G401 (cell line): ENCODE data around the gene ECM1. TPM values are rescaled to one million over a fixed set of nuclear protein-coding genes. Genes with fewer than 3 reads are reported as not detected.
A peak's percentile ranks its signal among the peaks of the same experiment; 100 is the strongest.

ENCODE experiments used
- DNase-seq: peaks from one replicate; pipeline ENCODE4 v3.0.0-alpha.2; 2015; ENCODE audit warnings: low spot score
- in situ Hi-C: cut with HindIII; loops from 2 replicates; pipeline ENCODE4 v1.10.0; 2016; ENCODE audit warnings: low sequenced_read_pairs, mixed read lengths
- total RNA-seq: library from RNA; depleted of rRNA; stranded (reverse); fragments of >200 nt; shearing (Covaris generic); gene quantifications from 2 replicates; pipeline ENCODE4 v1.2.3, GENCODE V29; 2014; rRNA removed

The ECM1 gene
- 44.5 and 60.0 TPM in 2 replicates for total RNA-seq

GRCh38 chr1:150507912-150508864 lies at the start of gene ECM1:
ECM1 (plus strand) TSS chr1:150508109; CDS start chr1:150508210, 101 bp downstream.
- in situ Hi-C loops = no loop called here

DNA sequence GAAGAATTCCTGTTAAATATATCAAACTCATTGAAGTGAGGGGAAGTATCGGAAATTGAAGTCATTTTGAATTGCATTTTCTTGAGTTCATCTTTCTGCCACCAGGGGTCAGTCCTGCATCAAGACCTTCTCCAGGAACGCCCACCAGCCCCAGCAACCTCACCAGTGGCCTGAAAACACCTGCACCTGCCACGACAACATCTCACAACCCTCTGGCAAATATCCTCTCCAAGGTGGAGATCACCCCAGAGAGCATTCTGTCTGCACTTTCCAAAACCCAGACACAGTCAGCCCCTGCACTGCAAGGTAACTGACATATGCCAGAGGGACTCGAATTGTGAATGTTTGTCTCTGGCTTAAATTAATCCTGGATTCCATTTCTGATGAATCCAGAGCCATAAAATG lies 43.5 kb upstream of the ECM1 start:
- peak; percentile 62 for DNase-seq
- in situ Hi-C loops = no loop called here

More at GRCh38 chr1:150507912-150508864, at the start of gene ECM1:
- no peak for DNase-seq

GRCh38 chr1:150466964-150467363 lies 40.9 kb upstream of the ECM1 start:
- DNase-seq = no peak
- in situ Hi-C loops = no loop called here

GRCh38 chr1:150469291-150469690 lies 38.6 kb upstream of the ECM1 start:
- no peak for DNase-seq
- in situ Hi-C loops = no loop called here

- in situ Hi-C loops = no loop called here
- DNase-seq = no peak
Observed at GRCh38 chr1:150472601-150473200, 35.2 kb upstream of the ECM1 start.

DNA sequence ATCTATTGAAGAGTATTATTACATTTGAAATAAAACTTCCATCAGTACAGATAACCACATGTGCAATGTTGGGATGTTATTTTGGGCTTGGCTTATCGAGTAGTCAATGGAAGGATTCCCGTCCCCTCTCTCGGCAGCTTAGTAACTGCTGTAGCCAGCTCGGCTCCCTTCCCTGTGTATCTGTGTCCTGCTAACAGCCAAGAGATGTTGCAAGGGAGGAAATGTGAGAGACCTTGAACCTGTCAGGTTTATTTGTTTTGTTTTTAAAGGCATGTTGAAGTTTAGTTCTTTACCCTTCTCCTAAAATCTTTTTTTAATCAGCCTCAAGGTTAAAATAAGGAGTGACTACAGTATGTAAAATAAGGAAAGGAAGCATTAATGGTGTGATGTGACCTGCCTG lies 34.2 kb upstream of the ECM1 start:
- in situ Hi-C loops = no loop called here
- DNase-seq = no peak

GRCh38 chr1:150474869-150475268 lies 33.0 kb upstream of the ECM1 start:
- in situ Hi-C loops = no loop called here
- no peak for DNase-seq

GRCh38 chr1:150476754-150477153 lies 31.2 kb upstream of the ECM1 start:
- no peak for DNase-seq
- in situ Hi-C loops = no loop called here

DNA sequence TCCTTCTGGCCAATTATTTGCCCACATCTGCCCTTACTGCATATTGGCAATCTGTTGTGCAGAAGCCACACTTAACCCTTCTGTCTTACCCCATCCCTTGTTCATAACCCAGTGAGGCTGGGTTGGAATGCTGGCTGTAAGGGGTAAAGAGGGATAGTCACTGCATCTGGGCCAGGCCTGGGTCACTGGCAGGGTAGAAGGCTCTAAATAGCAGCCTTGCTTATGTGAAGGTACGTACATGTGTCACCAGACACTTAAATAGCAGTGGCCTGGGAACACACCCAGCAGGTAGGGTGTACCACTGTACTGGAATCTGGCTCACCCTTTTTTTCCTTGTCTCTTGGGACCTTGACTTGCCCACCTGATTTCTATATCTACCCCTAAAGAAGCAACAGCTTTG lies 30.6 kb upstream of the ECM1 start:
- DNase-seq = no peak
- in situ Hi-C loops = no loop called here

DNA sequence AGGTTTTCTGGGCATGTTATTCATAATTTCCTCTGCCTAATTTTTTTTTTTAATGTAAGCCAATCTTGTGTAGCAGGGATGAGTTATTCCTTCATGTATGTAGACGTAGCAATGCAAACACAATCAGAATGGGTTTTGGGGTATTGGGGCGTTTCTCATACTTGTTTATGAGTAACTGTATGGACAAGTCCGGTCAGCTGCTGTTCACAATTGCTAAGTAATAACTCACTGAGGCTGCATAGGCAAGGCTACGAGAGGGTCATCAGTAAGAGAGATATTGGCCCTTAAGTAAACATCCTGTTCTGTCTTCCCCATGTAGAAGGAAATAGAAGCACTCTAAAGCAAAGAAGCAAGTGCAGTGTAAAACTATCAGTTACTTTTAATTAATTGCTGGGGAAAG lies 30.2 kb upstream of the ECM1 start:
- DNase-seq = no peak
- in situ Hi-C loops = no loop called here

DNA sequence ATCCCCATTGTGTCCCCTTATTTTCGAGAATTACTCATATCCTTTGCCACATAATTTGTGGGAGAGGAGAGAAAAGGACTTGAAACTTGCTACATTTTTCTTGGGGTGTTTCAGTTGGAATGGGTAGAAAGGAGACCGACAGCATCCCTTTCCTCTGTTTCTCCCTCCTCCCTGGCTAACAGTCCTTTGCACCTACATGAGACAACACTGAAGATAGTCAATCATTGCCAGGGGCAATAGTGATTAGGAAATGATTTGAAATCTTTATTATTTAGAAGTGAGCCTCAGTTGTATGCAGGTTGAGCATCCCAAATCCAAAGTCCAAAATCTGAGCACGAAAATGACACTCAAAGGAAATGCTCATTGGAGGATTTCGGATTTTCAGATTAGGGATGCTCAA lies 28.5 kb upstream of the ECM1 start:
- DNase-seq = no peak
- in situ Hi-C loops = no loop called here

DNA sequence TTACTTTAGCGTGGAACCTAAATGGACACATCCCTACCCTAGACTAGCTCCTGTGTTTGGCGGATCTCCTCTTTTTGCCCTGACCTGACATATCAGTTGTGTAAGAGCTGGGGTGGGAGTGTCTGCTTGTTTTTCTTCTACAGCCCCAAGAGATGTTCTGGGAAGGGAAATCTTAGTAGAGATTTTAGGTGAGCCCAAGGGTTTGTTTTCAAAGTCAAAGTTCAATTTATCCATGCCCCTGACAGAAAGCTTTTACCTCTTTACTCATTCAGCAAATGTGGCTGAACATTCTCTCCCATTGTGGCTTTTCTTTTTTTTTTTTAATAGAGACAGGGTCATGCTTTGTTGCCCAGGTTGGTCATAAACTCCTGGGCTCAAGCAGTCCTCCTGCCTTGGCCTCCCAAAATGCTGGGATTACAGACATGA lies 28.0 kb upstream of the ECM1 start:
- in situ Hi-C loops = no loop called here
- DNase-seq = no peak

- no peak for DNase-seq
- in situ Hi-C loops = no loop called here
Observed at GRCh38 chr1:150484431-150484830, 23.5 kb upstream of the ECM1 start.

GRCh38 chr1:150484861-150485260 lies 23.0 kb upstream of the ECM1 start:
- DNase-seq = no peak
- in situ Hi-C loops = loop anchor here (5.0 kb wide), 1 partner anchor 42 kb away; no protein-coding TSS in a partner anchor

DNA sequence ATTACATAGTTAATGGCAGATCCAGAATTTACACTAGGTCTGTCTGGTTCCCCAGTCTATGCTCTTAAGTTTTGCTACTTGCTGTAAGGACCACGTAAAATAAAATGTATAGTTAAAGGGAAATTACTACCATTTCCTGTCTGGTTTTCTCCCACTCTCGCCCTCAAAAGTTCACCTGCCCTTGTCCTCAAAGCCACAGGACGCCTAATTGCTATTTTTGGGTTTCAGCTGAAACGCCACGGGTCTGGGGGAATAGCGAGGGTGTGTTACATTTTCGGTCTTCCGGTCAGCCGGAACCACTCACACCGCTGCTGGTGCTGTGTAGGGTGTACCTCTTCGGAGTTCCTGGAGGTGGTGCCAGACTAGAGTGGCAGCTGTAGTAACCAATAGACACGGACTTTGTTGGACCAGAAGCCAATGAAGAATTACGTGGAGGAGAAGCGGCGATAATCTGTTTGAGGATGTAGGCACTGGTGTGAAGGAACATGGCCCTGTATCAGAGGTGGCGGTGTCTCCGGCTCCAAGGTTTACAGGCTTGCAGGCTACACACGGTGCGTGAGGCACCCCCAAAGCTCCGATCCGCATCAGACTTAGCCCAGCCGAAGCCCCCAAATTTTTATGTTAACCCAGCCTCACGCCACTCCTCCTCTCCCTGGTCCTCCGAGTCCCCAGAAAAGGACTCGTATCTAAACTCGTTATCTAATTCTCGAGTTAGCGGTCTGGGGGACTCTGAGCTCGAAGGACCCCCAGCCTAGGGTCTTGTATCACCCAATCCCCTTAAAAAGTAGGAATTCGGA lies 20.7 kb upstream of the ECM1 start, which contains the start of gene TARS2:
TSS of gene TARS2 (plus strand) at position 454 of the 797 bp plus-strand sequence. CDS start at position 486, 32 bp downstream.
- in situ Hi-C loops = loop anchor here (5.0 kb wide), 1 partner anchor 40 kb away; no protein-coding TSS in a partner anchor
- DNase-seq = peak; percentile 99

DNA sequence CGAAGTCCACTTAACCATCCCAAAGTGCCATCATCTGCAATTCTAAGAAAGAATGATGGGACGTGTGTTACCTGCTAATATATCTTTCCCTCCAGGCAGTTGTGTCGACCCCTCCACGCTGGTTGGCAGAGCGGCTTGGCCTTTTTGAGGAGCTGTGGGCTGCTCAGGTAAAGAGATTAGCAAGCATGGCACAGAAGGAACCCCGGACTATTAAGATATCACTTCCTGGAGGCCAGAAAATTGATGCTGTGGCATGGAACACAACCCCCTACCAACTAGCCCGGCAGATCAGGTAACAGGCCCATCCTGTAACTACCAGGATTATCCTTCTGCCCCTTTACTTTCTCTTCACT lies 20.2 kb upstream of the ECM1 start:
- DNase-seq = no peak
- in situ Hi-C loops = loop anchor here (5.0 kb wide), 1 partner anchor 40 kb away; no protein-coding TSS in a partner anchor

- DNase-seq = no peak
- in situ Hi-C loops = loop anchor here (10.0 kb wide), 1 partner anchor 108 kb away; no protein-coding TSS in a partner anchor
Observed at GRCh38 chr1:150493175-150493574, 14.7 kb upstream of the ECM1 start.

DNA sequence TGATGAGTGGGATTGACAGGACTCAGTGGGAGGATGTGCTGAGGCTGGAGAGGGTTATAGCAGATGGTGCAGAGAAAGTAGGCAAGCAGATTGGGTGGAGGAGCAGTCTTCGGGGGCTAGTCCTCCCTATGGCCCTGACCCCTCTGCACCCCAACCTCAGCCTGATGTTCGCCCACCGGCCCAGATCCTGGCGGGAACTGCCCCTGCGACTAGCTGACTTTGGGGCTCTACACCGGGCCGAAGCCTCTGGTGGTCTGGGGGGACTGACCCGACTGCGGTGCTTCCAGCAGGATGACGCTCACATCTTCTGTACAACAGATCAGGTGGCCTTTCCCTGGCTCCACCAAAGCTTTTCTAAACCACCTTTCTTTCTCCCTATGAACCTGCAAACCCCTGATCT lies 9.6 kb upstream of the ECM1 start:
- in situ Hi-C loops = loop anchor here (10.0 kb wide), 1 partner anchor 114 kb away; no protein-coding TSS in a partner anchor
- DNase-seq = no peak

DNA sequence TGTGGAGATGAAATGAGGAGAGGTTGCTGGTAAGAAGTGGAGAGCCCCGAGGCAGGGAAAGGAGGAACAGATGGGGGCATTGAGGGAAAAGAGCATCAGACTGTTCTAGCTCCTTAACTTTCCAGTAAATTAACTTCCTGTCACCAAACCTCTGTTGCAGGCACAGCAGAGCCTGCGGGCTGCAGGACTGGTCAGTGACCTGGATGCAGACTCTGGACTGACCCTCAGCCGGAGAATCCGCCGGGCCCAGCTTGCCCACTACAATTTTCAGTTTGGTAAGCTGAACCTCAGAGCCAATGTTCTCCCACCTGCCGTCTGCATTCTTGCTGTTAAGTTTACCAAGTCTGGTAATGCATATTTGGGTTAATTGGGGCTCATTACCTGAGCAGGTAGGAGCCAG lies 2.5 kb upstream of the ECM1 start:
- no peak for DNase-seq
- in situ Hi-C loops = no loop called here
